Transverse colon (tissue), 4 donors: Measurements from ENCODE around the gene KRT83.
"Not testable (repeated sequence)": the region's sequence is repeated elsewhere in the genome, so short reads cannot be mapped to it uniquely, and the experiment has no call there.

ENCODE experiments used
- CTCF ChIP-seq, 5 experiments: fragments of 200-600 bp in 3 of 5; fragments of 450-650 bp in 2 of 5; sonication (generic) in 3 of 5; IDR thresholded peaks; 1 replicate in 2 of 5; 2 replicates in 3 of 5; pipeline ENCODE4 v1.5.1; 2016 to 2017; ENCODE audit warnings: antibody characterized with exemption in 5 of 5, inconsistent platforms in 3 of 5, mild to moderate bottlenecking in 2 of 5, moderate library complexity in 1 of 5
- EP300 ChIP-seq: sonication (generic); formaldehyde crosslinking; IDR thresholded peaks from one replicate; pipeline ENCODE4 v1.6.1; 2017; ENCODE audit warnings: antibody characterized with exemption, low read depth
- POLR2AphosphoS5 ChIP-seq, 3 donors: sonication (generic); formaldehyde crosslinking; IDR thresholded peaks; one replicate each; pipeline ENCODE4 v1.6.1; 2016; ENCODE audit warnings: antibody characterized with exemption in 3 of 3

DNA sequence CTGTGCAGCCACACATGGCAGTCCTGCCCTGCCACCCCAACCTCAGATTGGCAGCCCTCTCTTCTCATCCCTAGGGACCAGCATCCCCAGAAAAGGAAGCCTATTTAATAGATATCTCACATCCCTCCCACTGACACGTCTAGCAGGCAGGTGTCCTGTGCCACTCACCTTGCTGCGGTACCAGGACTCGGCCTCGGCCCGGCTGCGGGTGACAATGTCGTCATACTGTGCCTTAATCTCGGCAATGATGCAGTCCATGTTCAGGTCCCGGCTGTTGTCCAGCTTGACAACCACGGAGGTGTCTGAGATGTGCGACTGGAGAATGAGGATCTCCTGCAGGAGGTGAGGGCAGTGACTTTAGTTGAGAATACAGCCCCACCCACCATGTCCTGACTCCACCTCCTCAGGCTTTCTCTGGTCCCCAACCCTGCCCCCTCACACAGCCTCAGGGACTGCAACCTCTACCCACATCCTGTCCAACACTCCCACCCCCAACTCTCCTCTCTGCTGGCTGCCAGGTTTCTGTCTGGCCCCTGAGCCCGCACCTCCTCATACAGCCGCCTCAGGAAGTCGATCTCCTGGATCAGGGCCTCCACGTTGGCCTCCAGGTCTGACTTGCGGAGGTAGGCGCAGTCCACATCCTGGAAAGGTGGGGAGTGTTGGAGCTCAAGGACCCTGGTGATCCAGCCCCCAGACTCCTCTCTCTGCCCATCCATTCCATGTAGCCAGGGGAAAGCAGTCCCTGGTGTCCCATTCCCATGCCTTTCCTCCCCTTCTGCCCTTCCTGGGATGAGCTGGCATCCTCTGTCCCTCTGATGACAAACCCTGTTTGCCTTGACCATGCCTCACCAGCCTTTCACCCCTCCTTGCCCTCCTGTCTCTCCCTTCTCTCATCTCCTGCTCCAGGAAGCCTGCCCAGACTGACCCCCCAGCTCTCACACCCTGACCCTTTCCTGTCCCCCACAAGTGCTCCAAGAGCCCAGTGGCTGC, 33.1 kb downstream of the KRT83 start:
- TF ChIP-seq EP300; CTCF (IDR thresholded peaks at IDR 0.05); POLR2AphosphoS5 (IDR thresholded peaks at IDR 0.05): not testable (repeated sequence)
